Measurements from ENCODE around the gene DNASE2.
"Not testable (repeated sequence)": the region's sequence is repeated elsewhere in the genome, so short reads cannot be mapped to it uniquely, and the experiment has no call there.

Gene DNASE2

GRCh38 chr19:12847159-12848139 is 33.8 kb downstream of the DNASE2 start:
- Histone ChIP-seq H3K27ac (replicated peaks) (no peak overlapping the region), H3K27me3 (ENCODE audit: insufficient read depth, poor library complexity, severe bottlenecking) (peaks cover 2% of the 10 kb centered on the region), H3K4me3 (replicated peaks; ENCODE audit: insufficient read depth, low read length) (no peak overlapping the region)
- TF ChIP-seq GABPA (IDR thresholded peaks at IDR 0.05; ENCODE audit: low read depth) (no peak), CTCF (IDR thresholded peaks at IDR 0.05; ENCODE audit: insufficient read depth, low read length) (peak; percentile 91), SPI1 (IDR thresholded peaks at IDR 0.05; ENCODE audit: borderline replicate concordance, low read depth) (peak; percentile 66; the same call in 1 of the 2 replicates)
- DNase-seq (ENCODE audit: low read depth in 1 of 2, low spot score in 1 of 2): peak; percentile 64 to 77

GRCh38 chr19:12846613-12847012 is 34.6 kb downstream of the DNASE2 start:
- not testable (repeated sequence) for H3K27me3 ChIP-seq (ENCODE audit: insufficient read depth, poor library complexity, severe bottlenecking)

GRCh38 chr19:12843999-12844732 is 37.1 kb downstream of the DNASE2 start:
- Histone ChIP-seq H3K27me3 (ENCODE audit: insufficient read depth, poor library complexity, severe bottlenecking) (peaks cover 28% of the 10 kb centered on the region), H3K27ac (replicated peaks) (no peak overlapping the region), H3K4me3 (replicated peaks; ENCODE audit: insufficient read depth, low read length) (no peak overlapping the region)
- no peak for DNase-seq (ENCODE audit: low read depth in 1 of 2, low spot score in 1 of 2)
- TF ChIP-seq SPI1 (IDR thresholded peaks at IDR 0.05; ENCODE audit: borderline replicate concordance, low read depth) (no peak), GABPA (IDR thresholded peaks at IDR 0.05; ENCODE audit: low read depth) (no peak), REST (IDR thresholded peaks at IDR 0.05; ENCODE audit: insufficient replicate concordance, low read depth) (no peak), CTCF (IDR thresholded peaks at IDR 0.05; ENCODE audit: insufficient read depth, low read length) (no peak), POLR2AphosphoS5 (IDR thresholded peaks at IDR 0.05; ENCODE audit: low read depth) (no peak)

More at GRCh38 chr19:12846613-12847012, 34.6 kb downstream of the DNASE2 start:
- H3K4me3 ChIP-seq (replicated peaks; ENCODE audit: insufficient read depth, low read length); DNase-seq (ENCODE audit: low read depth in 1 of 2, low spot score in 1 of 2); H3K27ac ChIP-seq (replicated peaks): not testable (repeated sequence)

GRCh38 chr19:12843328-12843727 is 37.9 kb downstream of the DNASE2 start:
- no peak for DNase-seq (ENCODE audit: low read depth in 1 of 2, low spot score in 1 of 2)
- H3K27me3 ChIP-seq (ENCODE audit: insufficient read depth, poor library complexity, severe bottlenecking): peaks cover 36% of the 10 kb centered on the region
- no peak overlapping the region for H3K27ac ChIP-seq (replicated peaks)
- no peak overlapping the region for H3K4me3 ChIP-seq (replicated peaks; ENCODE audit: insufficient read depth, low read length)
- no peak for TF ChIP-seq REST (IDR thresholded peaks at IDR 0.05; ENCODE audit: insufficient replicate concordance, low read depth)
- no peak for TF ChIP-seq GABPA (IDR thresholded peaks at IDR 0.05; ENCODE audit: low read depth)

Data from HL-60 (cell line).